Lower lobe of right lung (tissue), 2 donors: ENCODE data around the gene CEP89. TPM values are rescaled to one million over a fixed set of nuclear protein-coding genes. Genes with fewer than 3 reads are reported as not detected.
"Not testable (repeated sequence)": the region's sequence is repeated elsewhere in the genome, so short reads cannot be mapped to it uniquely, and the experiment has no call there.

ENCODE experiments used
- ATAC-seq, 2 donors: fragments of 200-7000 bp; cut with Tn5 transposase; one replicate each; pipeline ENCODE4 v1.9.1; 2020 to 2022; ENCODE audit warnings: mild to moderate bottlenecking in 2 of 2, moderate library complexity in 2 of 2
- DNase-seq: peaks from one replicate; pipeline ENCODE4 v3.0.0-alpha.2; 2020
- H3K27ac ChIP-seq: fragments of 200-600 bp; one replicate; pipeline ENCODE4 v1.8.0; 2022
- H3K27me3 ChIP-seq: fragments of 200-600 bp; one replicate; pipeline ENCODE4 v1.8.0; 2022; ENCODE audit warnings: low read depth
- H3K36me3 ChIP-seq: fragments of 200-600 bp; one replicate; pipeline ENCODE4 v1.8.0; 2022; ENCODE audit warnings: mild to moderate bottlenecking
- H3K4me1 ChIP-seq: fragments of 200-600 bp; one replicate; pipeline ENCODE4 v1.8.0; 2022
- H3K4me3 ChIP-seq: fragments of 200-600 bp; one replicate; pipeline ENCODE4 v1.8.0; 2022; ENCODE audit warnings: mild to moderate bottlenecking
- H3K9me3 ChIP-seq: fragments of 200-600 bp; one replicate; pipeline ENCODE4 v1.8.0; 2022
- CTCF ChIP-seq: fragments of 200-600 bp; IDR thresholded peaks from one replicate; pipeline ENCODE4 v1.8.0; 2022; ENCODE audit warnings: antibody characterized with exemption, mild to moderate bottlenecking
- intact Hi-C: fragments of 100-400 bp; cut with DNase I; formaldehyde crosslinking; loops from one replicate; pipeline ENCODE4 v1.11.0; 2022
- total RNA-seq: library from RNA; stranded (reverse); fragmentation: NEBNext Ultra II Directional; extraction: Animal tissue kit (Norgen Biotek cat#: 25700); gene quantifications from one replicate; pipeline ENCODE4 v1.2.1, GENCODE V29; 2021
- donor health status: DM: no; HTN: yes; CAD: no; lungs with severe emphysema.

The CEP89 gene
- total RNA-seq, 1 donor from 2014 or later: 19.8 TPM

- Histone ChIP-seq H3K4me1 (no peaks in the 10 kb centered on the region), H3K36me3 (peaks cover 5% of the 10 kb centered on the region), H3K4me3 (no peak overlapping the region), H3K9me3 (no peaks in the 10 kb centered on the region), H3K27me3 (no peaks in the 10 kb centered on the region), H3K27ac (no peak overlapping the region)
- no peak for TF ChIP-seq CTCF
- ATAC-seq (no peak), DNase-seq (no peak)
- intact Hi-C loops: no loop called here
Measured at GRCh38 chr19:33000910-33001309, 29.2 kb upstream of the CEP89 start.

- Histone ChIP-seq H3K4me1 (no peaks in the 10 kb centered on the region), H3K36me3 (peaks cover 5% of the 10 kb centered on the region), H3K27ac (no peak overlapping the region), H3K27me3 (no peaks in the 10 kb centered on the region), H3K4me3 (no peak overlapping the region), H3K9me3 (no peaks in the 10 kb centered on the region)
- TF ChIP-seq CTCF: no peak
- no peak for DNase-seq
- intact Hi-C loops: no loop called here
- ATAC-seq: no peak
Measured at GRCh38 chr19:33000510-33000909, 28.8 kb upstream of the CEP89 start.

GRCh38 chr19:32998722-32999121, 27.0 kb upstream of the CEP89 start:
- Histone ChIP-seq H3K4me3 (no peak overlapping the region), H3K27ac (no peak overlapping the region), H3K9me3 (no peaks in the 10 kb centered on the region), H3K36me3 (peaks cover 9% of the 10 kb centered on the region), H3K4me1 (no peaks in the 10 kb centered on the region), H3K27me3 (no peaks in the 10 kb centered on the region)
- DNase-seq (no peak), ATAC-seq (no peak)
- intact Hi-C loops: no loop called here
- TF ChIP-seq CTCF: no peak

- Histone ChIP-seq H3K9me3 (no peaks in the 10 kb centered on the region), H3K36me3 (peaks cover 11% of the 10 kb centered on the region), H3K27ac (no peak overlapping the region), H3K4me1 (no peaks in the 10 kb centered on the region), H3K27me3 (no peaks in the 10 kb centered on the region), H3K4me3 (no peak overlapping the region)
- DNase-seq (no peak), ATAC-seq (no peak)
- no peak for TF ChIP-seq CTCF
- intact Hi-C loops: no loop called here
Measured at GRCh38 chr19:32997716-32998355, 26.1 kb upstream of the CEP89 start.

- DNase-seq, H3K4me1 ChIP-seq, H3K4me3 ChIP-seq, H3K9me3 ChIP-seq, ATAC-seq, H3K27me3 ChIP-seq, H3K27ac ChIP-seq, intact Hi-C loops: not testable (repeated sequence)
- peaks cover 14% of the 10 kb centered on the region for H3K36me3 ChIP-seq
Measured at GRCh38 chr19:32997061-32997464, 25.3 kb upstream of the CEP89 start.

- H3K4me3 ChIP-seq, H3K9me3 ChIP-seq, H3K27me3 ChIP-seq, H3K27ac ChIP-seq, H3K4me1 ChIP-seq, DNase-seq, ATAC-seq, intact Hi-C loops: not testable (repeated sequence)
- H3K36me3 ChIP-seq: peaks cover 18% of the 10 kb centered on the region
Measured at GRCh38 chr19:32995966-32996365, 24.2 kb upstream of the CEP89 start.
